Neural cell (in vitro differentiated cells): ENCODE results near the gene SSTR4.

Experiments used
- EP300 ChIP-seq: fragments of 450-650 bp; conservative IDR thresholded peaks from 2 replicates; pipeline ENCODE4 v1.6.1; 2014; ENCODE audit warnings: antibody characterized with exemption, mild to moderate bottlenecking, moderate library complexity; ENCODE audit not compliant: poor library complexity, severe bottlenecking
- EZH2 ChIP-seq: fragments of 200-600, 300-800 bp; shearing (Covaris generic), sonication (generic); IDR thresholded peaks from 2 replicates; pipeline ENCODE4 v1.6.1; 2014; ENCODE audit warnings: antibody characterized with exemption, low read length, borderline replicate concordance, mild to moderate bottlenecking; ENCODE audit not compliant: insufficient read depth, poor library complexity, severe bottlenecking
- POLR2AphosphoS5 ChIP-seq: IDR thresholded peaks from 2 replicates; pipeline ENCODE4 v1.6.1; 2012
- TF ChIP-seq, protein P1 (sequence below): fragments of 450-650 bp; IDR thresholded peaks from 2 replicates; pipeline ENCODE4 v1.5.1; 2014; ENCODE audit warnings: antibody characterized with exemption, mild to moderate bottlenecking, moderate library complexity; ENCODE audit not compliant: poor library complexity, severe bottlenecking

DNA sequence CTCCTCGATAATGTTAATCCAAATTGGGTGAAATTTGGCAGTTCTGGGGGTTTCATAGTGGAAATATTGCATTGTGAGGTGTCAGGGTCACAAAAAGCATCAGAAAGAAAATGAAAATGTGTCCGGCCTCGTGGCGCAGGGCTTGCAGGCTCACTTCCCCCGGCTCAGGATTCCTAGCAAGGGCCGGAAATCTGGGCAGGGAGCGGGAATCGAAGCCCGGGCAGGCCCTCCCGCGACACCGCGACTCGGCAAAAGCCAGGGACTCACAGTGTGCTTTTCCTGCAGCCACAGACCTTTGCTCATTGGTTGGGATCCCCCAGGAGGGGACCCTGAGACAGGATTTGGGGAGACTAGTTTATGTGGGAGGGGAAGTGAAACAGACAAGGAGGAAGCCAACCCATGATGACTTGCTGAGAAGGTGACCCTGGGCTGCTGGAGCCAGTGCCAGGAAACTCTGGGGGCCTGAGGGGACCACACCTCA is 51.9 kb downstream of the SSTR4 start:
- TF ChIP-seq, protein P1, sequence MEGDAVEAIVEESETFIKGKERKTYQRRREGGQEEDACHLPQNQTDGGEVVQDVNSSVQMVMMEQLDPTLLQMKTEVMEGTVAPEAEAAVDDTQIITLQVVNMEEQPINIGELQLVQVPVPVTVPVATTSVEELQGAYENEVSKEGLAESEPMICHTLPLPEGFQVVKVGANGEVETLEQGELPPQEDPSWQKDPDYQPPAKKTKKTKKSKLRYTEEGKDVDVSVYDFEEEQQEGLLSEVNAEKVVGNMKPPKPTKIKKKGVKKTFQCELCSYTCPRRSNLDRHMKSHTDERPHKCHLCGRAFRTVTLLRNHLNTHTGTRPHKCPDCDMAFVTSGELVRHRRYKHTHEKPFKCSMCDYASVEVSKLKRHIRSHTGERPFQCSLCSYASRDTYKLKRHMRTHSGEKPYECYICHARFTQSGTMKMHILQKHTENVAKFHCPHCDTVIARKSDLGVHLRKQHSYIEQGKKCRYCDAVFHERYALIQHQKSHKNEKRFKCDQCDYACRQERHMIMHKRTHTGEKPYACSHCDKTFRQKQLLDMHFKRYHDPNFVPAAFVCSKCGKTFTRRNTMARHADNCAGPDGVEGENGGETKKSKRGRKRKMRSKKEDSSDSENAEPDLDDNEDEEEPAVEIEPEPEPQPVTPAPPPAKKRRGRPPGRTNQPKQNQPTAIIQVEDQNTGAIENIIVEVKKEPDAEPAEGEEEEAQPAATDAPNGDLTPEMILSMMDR = no peak
- no peak for TF ChIP-seq EZH2
- TF ChIP-seq POLR2AphosphoS5 = no peak
- TF ChIP-seq EP300 = no peak
